DMS79 treated with DMSO at 0.1 percent for 48 hours (cell line): ENCODE data around the gene NEGR1.

Experiments
- DNase-seq: peaks from one replicate; lab custom pipeline; 2025; lab: John Stamatoyannopoulos, UW

Gene NEGR1

DNA sequence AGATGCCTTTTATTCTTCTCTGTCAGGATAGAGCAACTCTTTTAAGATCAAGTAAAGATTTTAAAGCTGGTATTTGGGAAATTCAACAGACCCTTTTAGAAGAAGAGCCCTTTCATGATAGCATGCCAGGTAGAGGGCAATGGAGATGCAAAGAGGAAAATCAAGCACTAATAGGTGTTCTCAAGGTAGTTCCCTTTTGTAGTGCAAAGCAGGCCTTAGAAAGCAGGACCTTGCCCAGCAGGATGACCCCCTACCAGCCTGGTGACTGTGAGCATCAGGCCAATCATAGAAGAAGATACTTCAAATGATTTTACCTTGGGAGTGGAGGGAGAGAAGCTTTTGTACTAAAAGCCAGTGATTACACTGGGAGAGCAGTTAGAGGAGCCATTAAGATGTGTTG, 820.1 kb downstream of the NEGR1 start:
- DNase-seq, result no peak

DNA sequence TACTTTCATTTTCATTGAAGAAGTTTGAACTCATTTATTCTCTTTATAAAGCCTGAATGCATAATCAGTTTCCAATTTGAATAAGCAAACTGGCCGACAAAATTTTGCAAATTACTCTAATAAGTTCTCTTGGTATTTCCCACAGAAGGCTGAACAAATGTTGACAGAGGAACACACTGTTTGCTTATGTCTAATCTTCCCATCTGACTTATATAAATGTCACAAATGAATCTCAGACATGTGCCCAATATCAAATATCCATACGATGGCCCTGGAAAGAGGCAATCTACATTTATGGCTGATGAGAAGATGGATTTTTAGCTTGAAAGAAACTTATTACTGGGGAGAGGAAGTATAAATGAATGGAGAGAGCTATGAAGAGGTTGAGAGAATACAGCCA, 820.9 kb downstream of the NEGR1 start:
- no peak for DNase-seq

DNA sequence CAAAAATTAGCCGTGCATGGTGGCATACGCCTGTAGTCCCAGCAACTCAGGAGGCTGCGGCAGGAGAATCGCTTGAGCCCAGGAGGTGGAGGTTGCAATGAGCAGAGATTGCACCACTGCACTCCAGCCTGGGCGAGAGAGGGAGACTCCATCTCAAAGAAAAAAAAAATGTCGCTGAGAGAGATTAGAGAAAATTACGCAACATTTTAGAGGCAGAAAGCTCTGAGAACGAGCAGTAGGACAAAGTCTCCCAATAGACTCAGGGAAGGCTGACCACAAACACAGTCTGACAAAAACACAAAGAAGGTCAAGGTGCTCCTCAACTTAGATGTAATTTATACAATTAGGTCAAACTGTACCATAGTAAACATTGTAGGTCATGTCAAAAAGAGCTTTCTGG, 833.9 kb downstream of the NEGR1 start:
- DNase-seq, result no peak

DNA sequence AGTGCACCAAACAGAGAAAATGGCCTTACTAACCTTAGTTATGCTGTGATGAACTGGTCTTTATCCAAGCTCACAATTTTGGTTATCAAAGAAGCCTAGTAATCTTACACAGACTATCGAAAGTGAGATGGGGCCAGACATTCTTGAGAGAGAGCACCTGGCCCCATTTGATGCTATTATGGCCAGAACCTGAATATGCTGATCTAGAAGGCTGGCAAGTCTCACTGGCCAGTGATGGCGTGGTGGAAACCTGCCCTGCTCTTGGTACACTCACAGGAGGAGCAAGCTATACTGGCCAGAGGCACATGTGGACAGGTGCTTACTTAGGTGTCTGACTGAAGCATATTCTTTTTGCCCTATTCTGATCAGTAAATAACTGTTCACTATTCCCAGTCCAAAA, 843.7 kb downstream of the NEGR1 start:
- peak; percentile 97 for DNase-seq

DNA sequence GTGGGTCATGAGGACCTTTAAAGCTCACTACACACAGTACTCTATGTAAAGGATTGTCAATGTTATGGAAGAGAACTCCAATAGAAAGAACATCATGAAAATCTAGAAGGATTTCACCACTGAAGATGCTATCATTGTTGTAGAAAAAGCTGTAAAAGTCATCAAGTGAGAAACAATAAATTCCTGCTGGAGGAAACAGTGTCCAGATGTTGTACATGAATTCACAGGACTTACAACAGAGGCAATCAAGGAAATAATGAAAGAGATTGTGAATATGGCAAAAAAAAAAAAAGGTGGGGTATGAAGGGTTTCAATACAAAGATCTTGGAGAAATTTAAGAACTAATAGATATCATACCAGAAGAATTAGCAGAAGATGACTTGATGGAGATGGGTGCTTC, 846.4 kb downstream of the NEGR1 start:
- DNase-seq, result no peak

DNA sequence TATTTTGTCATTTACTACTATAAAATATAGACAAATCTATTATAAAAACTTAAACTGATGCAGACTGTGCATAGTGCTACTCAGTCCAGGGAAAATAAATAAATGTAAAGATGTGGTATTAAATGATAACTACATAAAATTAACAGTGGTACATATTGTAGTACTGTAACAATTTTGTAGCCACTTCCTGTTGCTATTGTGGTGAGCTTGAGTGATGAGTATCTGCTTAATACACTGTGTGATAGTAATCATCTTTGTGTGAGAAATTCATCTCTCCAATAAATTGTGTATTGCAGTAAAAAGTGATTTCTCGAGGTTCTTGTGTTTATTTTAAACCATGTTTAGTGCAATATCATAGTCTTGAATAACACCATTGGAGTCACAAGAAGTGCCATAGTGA, 848.1 kb downstream of the NEGR1 start:
- no peak for DNase-seq

DNA sequence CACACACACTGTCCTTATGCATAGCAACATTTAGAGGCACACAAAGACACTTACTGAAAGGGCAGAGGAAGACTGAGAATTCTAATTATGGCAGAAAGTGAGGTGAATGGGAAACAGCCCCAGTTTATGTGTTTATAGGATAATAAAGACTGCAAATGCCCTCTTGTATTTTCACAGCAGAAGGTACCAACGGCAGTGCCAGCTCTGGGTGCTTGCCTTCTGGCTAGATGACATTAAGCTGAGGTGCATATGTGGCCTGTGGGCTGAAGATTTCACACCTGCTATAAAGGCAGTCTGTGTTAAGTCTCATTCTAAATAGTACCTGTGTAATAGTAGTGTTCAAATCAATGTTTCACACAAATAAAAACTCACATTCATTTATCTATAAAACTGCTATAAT, 854.3 kb downstream of the NEGR1 start:
- DNase-seq, result no peak

DNA sequence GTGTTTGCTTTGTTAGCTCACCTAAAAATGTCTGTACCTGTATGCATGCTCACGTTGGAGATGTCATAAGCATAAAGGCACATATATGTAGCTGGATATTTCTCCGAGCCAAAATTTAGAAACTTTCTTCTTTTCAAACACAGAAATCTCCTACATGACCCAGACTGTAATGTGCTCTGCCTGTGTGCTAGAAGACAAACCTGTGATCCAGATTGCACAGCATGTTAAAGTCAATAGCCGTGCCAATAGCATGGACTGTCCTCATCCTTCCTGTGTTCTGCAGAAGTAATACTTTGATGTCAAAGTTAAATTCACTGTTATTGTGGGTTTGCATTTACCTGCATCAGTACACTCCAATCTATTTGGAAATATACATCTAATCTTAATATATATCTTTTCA, 855.3 kb downstream of the NEGR1 start:
- DNase-seq, result no peak

DNA sequence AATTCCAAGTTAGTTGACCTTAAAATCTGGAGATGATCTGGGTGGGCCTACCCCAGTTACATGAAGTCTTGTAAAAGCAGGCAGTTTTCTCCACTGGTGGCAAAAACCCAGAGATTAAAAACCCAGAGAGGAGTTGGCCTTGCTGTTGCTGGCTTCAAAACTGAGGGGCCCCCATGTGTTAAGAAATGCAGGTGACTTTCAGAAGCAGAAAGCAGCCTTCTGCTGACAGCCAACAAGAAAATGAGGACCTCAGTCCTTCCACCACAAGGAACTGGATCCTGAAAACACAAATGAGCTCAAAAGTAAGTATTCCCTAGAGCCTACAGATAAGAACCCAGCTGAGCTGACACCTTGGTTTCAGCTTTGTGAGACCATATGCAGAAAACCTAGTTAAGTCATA, 857.8 kb downstream of the NEGR1 start:
- peak; percentile 30 for DNase-seq

DNA sequence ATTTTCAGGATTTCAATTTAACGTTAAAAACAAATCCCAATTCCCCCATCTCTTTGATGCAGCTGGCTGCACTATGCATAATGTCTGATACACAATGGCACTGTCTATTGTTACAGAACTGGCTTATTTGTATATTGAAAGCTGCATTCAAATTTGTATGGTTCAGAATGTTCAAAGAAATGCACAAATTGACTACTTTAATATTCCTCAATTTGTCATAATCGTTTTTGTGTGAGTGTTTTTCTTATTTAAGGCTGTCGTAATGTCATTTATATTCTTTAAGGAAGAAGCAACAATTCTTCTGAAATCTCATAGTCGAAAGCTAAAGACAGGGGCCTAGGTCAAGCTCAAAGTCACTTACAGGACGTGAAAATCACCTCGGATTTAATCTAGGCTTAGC, 860.1 kb downstream of the NEGR1 start:
- DNase-seq, result no peak

DNA sequence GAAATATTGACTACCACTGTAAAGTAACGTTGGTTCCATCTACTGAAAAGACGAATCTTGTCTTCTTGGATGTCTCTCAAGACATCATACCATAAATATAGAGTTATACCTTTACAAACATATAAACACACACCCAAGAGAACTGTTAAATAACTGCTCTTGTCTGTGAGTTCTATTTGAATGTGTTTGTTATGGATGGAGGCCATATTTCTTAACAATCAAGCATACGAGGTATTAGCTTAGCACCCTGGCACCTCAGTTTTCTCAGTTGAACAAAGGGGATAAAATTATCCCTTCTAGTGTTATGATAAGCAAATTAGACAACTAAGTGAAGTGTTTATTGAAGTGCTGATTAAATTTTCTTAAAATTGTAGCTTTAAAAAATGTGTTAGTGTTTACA, 864.9 kb downstream of the NEGR1 start:
- no peak for DNase-seq

DNA sequence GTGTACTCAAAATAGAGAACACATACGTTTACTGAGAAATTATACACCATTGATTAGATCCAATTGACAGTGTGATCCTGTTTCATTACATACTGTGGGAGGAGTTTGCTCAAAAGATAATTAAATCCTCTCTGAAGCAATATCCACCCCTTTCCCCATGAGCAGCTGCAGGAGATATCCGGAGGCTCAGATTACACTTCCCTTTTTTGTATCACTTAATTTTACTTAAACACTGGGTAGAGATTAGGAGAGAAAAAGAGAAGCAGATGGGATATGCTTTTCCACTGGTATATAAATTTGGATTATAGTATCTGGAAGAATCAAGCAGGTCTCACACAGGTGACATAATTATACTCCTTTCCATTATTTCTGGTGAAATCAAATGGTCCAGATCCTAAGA, 868.2 kb downstream of the NEGR1 start:
- no peak for DNase-seq

DNA sequence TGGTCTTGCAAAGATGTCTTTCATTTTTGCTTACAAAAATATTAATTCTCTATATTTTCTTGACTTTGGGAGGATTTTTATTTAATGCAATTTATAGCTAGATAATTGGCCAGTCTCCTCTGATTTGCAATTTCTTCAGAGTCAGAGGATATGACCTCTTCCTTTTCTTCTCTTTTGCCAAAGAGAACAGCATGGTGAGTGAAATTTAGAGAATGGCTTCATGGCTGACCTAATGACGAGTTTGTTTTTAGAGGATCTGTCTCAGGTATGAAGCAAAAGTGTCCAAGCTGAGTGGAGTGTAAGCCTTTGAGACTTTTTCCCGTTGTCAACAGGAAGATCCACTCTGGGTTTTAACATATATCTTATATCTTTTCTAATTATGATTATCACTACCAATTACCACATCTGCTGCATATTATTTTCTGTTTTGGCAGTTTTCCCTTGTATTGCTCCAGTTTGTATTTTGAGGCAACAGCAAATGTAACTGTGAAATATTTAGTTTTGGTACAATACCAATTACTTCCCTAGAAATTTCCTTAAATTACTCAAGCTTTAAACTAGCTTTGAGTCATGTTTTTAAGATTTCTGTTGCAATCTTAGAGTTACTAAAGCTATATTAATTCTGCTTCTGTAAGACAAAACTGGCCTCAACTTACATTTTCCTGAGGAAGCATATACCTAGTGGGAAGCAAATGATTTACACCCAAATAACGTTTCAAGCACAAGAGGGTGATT, 868.7 kb downstream of the NEGR1 start:
- no peak for DNase-seq

DNA sequence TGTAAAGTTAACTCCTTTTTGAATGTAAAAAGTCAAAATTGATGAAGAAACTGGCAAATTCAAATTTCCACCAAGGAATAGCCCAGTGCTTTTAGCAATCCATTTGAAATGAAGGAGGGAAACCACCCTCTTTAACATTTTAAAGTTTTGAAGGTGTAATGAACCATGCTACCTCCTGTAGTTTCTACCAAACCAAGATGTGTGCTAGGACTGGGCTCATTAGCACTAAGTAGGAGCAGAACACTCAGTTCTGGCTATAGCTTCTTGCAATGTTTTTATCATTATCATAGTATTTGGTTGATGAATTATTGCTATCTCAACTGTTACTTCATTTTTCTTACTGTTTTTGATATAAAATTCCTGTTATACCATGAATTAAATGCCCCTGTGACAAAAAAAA, 882.3 kb downstream of the NEGR1 start:
- peak; percentile 40 for DNase-seq

DNA sequence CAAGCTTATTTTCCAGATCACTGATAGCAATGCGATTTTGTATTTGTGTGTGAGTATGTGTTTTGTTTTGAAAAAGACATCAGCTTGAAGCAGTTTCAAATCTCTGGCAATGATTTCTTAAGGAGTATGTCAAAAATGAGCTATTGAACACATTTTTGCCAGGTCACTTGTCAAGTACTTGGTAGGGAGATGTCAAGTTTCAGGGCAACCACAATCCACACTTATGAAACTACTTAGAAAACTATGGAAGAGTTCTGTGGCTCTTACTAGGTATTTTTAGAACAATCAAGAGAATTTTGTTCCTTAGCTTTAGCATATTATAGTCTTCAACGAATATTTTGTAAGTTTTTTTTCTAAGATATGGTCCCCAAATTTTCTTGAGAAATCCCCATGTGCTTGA, 882.7 kb downstream of the NEGR1 start:
- DNase-seq, result no peak

DNA sequence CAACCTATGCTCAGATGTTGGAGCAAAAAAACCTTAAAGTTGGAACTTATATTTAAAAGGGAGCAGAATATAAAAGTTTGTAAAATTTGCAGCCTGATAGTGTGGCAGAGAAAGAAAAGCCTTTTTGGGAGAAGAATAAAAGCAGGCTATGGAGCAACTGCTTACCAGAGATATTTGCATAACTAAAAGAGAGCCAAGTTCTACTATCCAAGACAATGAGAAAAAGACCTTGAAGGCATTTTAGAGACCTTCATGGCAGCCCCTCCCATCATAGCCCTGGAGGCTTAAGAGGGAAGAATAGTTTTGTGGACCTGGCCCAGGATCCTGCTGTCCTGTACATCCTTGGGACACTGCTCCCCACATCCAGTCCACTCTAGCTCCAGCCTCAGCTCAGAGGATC, 889.0 kb downstream of the NEGR1 start:
- no peak for DNase-seq

DNA sequence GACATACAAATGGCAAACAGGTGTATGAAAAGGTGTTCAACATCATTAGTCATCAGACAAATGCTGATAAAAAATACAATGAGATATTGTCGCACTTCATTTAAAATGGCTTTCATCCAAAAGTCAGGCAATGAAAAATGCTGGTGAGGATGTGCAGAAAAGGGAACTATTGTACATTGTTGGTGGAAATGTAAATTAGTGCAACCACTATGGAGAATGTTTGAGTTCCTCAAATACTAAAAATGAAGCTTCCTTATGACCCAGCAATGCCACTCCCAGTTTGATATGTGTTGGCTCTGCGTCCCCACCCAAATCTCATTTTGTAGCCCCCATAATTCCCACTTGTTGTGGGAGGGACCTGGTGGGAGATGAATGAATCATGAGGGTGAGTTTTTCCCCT, 891.8 kb downstream of the NEGR1 start:
- DNase-seq, result no peak

DNA sequence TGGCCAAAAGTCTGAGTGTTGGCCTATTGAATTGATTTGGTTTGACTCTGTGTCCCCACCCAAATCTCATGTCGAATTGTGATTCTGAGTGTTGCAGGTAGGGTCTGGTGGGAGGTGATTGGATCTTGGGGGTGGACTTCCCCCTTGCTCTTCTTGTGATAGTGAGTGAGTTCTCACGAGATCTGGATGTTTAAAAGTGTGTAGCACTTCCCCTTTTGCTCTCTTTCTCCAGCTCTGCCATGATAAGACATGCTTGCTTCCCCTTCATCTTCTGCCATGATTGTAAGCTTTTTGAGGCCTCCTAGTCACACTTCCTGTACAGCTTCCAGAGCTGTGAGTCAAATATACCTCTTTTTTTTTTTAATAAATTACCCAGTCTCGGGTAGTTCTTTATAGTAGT, 904.5 kb downstream of the NEGR1 start:
- no peak for DNase-seq

DNA sequence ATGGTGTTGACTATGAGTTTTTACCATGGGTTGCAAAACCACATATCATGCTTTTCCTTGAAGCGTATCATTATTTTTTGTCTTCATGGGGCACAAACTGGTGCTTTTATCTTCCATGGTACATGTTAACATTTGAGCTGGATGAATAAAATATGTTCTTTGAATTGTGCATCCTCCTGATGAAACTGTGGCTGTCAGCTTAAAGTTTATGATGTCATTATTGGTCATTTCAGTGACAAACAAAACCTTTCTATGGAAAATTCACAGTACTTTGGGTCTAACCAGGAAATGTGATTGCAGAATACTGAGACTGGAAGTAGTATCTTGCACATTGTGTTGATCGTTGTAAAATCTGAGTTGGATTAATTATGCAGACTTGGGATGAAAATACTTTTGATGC, 909.8 kb downstream of the NEGR1 start:
- no peak for DNase-seq

DNA sequence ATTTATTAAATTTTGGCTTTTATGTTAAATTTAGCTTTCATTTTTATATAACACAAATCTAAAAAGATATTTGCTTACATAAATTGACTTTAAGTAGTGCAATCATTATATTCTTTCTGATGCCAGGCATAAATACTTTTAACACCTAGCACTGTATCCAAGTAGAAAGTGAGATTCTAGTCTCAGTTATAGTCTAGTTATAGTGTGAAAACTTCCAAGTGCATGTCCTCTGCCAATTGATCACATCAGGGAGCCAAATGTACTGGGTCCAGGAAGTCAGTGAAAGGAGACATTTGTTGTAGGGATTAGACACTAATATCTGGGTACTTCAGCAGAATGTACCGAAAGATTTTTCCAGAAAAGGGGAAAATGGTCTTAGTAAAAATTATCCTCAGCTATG, 910.8 kb downstream of the NEGR1 start:
- DNase-seq, result no peak

DNA sequence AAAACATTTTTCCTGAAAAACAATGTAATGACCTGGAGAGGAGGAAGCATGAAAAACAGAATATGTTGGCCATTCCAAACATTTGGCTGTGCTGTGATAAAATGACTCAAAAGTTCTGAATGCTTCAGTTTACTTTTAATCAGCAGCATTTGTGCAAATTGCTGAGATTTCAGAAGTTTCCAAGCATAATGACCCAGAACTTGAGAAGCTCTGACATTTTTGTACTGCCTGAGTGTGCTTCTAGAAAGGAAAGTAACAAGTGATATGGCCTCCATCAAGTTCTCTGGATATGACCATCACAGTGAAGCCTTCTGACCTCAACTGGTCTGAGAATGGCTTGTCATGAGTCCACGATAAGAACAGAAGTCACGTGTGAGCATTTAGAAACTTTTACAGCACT, 918.1 kb downstream of the NEGR1 start:
- no peak for DNase-seq

DNA sequence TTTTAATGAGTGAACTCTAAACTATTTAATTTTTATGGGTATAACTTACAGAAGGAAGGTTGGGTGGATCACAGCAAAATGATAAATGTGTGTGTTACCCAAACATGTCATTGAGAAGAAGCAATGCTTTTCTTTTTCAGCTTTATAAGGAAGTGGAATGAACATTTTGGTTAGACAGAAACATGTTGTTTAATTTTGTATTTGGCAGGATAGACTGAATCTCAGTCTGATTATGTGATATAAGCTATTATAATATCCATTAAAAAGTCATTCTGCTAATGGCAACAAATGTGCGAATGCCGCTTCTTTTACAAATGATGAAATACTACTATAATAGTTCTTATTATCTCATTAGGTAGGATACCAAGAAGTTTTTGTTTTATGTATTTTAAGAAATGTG, 919.6 kb downstream of the NEGR1 start:
- DNase-seq, result no peak

DNA sequence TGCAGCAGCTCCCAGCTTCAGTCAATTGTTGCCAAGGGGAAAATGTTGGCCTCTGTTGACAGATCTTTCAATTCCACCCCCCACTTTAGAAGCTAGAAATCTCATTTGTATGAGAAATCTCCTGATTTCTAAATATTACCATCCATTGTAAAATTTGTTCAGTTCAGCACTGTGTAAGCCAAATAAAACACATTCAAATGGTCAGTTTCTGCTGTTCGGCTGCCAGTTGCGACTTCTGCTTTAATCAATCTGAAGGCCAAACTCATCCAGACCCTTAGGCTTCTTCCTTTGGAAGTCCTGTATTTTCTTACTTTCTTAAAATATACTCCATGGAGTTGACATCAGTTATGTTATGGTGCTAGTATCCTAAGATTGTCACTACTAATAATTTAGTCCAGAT, 920.3 kb downstream of the NEGR1 start:
- no peak for DNase-seq

DNA sequence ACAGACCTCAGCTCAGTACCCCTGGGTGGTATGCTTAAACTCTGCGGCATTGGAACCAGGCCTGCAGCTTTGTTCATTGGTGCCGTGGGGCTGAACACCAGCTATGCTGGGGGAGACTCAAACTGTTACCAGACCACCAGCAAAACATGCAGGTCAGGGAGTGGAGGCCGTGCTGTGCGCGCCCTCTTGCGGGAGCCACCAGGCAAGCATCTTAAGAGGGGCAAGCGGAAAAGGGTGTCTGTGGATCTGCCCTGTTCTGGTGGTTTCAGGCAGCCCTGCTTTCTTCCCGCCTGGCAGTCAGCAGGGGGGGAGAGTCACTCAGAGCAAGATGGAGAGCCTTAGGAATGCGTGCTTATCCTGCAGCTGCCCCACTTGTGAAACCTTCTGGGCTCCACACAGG, 924.6 kb downstream of the NEGR1 start:
- no peak for DNase-seq

DNA sequence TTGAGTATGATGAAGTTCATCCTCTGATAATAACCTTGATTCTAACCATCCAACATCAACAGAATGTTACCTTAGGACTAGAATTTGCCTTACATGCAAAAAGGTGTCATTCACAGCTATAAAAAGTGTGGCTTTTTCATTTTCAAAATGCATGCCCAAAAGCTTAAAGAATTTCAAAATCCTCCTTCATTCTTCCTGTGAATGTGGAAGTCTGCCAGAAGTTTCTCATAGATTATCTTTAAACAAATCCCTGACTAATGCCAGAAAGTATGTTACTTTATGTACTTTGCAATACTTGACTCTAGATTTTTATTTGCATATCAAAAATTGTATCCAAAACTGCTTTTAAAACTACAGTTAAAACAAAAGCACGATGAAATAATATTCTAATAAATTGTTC, 930.9 kb downstream of the NEGR1 start:
- no peak for DNase-seq
